ENCODE results near the gene C10orf143.

Gene C10orf143

DNA sequence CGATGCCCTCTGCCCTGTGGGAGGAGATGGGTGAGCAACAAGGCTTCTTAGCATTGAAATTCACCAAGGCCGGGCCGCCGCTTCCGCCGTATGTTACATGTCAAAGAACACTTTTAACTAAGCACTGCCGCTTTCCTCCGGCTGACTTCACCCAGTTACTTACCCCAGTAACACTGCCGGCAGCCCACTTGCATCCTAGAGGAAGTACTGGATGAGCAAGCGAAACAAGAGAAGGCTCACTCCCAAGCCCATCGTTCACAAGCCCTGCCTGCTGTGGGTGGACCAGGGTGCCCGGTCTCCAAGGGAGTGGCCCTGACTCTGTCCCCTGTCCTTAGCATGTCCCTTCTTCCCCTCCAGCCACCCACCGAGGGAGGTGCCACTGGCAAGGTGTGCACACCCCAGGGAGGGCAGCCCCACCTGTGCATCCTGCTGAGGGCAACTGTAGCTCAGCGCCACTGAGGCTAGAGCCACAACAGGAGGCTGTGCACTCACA, 73.4 kb downstream of the C10orf143 start:
- DNase-seq (ENCODE audit: extremely low read depth, insufficient read length) = no peak
- no peaks in the 10 kb centered on the region for H3K27me3 ChIP-seq (replicated peaks; ENCODE audit: control insufficient read depth, insufficient read depth, low read length)

GRCh38 chr10:130036296-130037065, 74.1 kb downstream of the C10orf143 start:
- Histone ChIP-seq H3K4me3 (replicated peaks; ENCODE audit: low read depth, low read length) (no peak overlapping the region), H3K27me3 (replicated peaks; ENCODE audit: control insufficient read depth, insufficient read depth, low read length) (no peaks in the 10 kb centered on the region), H3K36me3 (ENCODE audit: control insufficient read depth, insufficient read depth, low read length) (no peaks in the 10 kb centered on the region)
- TF ChIP-seq CTCF (IDR thresholded peaks at IDR 0.05; ENCODE audit: insufficient read depth, low read length, poor library complexity, severe bottlenecking) = no peak
- DNase-seq (ENCODE audit: extremely low read depth, insufficient read length) = no peak

More for the DNA sequence above, 73.4 kb downstream of the C10orf143 start:
- no peaks in the 10 kb centered on the region for H3K36me3 ChIP-seq (ENCODE audit: control insufficient read depth, insufficient read depth, low read length)
- no peak for TF ChIP-seq CTCF (IDR thresholded peaks at IDR 0.05; ENCODE audit: insufficient read depth, low read length, poor library complexity, severe bottlenecking)
- no peak overlapping the region for H3K4me3 ChIP-seq (replicated peaks; ENCODE audit: low read depth, low read length)

DNA sequence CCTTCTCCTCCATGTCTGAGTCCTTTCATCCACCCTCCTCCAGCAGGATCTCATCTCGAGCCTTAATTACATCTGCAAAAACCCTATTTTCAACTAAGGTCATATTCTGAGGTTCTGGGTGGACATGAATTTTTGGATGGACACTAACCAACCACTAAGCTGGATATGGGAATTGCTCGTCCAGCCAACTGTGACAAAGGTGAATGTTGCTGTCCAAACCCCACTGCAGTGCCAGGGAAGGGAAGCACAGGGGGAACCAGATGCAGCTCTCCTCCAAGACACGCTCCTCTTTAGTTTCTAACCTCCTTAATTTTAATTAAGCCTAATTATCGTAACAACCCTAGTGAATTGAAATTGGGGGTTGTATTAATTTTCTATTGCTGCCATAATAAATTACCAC, 81.4 kb downstream of the C10orf143 start:
- no peak for DNase-seq (ENCODE audit: extremely low read depth, insufficient read length)
- Histone ChIP-seq H3K36me3 (ENCODE audit: control insufficient read depth, insufficient read depth, low read length) (no peaks in the 10 kb centered on the region), H3K27me3 (replicated peaks; ENCODE audit: control insufficient read depth, insufficient read depth, low read length) (no peaks in the 10 kb centered on the region), H3K4me3 (replicated peaks; ENCODE audit: low read depth, low read length) (no peak overlapping the region)
- no peak for TF ChIP-seq CTCF (IDR thresholded peaks at IDR 0.05; ENCODE audit: insufficient read depth, low read length, poor library complexity, severe bottlenecking)

GRCh38 chr10:130028465-130028819, 82.2 kb downstream of the C10orf143 start:
- H3K36me3 ChIP-seq (ENCODE audit: control insufficient read depth, insufficient read depth, low read length) = no peaks in the 10 kb centered on the region
- DNase-seq (ENCODE audit: extremely low read depth, insufficient read length) = no peak
- H3K27me3 ChIP-seq (replicated peaks; ENCODE audit: control insufficient read depth, insufficient read depth, low read length) = no peaks in the 10 kb centered on the region
- H3K4me3 ChIP-seq (replicated peaks; ENCODE audit: low read depth, low read length) = no peak overlapping the region
- TF ChIP-seq CTCF (IDR thresholded peaks at IDR 0.05; ENCODE audit: insufficient read depth, low read length, poor library complexity, severe bottlenecking) = no peak

- no peaks in the 10 kb centered on the region for H3K36me3 ChIP-seq (ENCODE audit: control insufficient read depth, insufficient read depth, low read length)
- no peaks in the 10 kb centered on the region for H3K27me3 ChIP-seq (replicated peaks; ENCODE audit: control insufficient read depth, insufficient read depth, low read length)
- TF ChIP-seq CTCF (IDR thresholded peaks at IDR 0.05; ENCODE audit: insufficient read depth, low read length, poor library complexity, severe bottlenecking) = no peak
- no peak overlapping the region for H3K4me3 ChIP-seq (replicated peaks; ENCODE audit: low read depth, low read length)
- DNase-seq (ENCODE audit: extremely low read depth, insufficient read length) = no peak
Observed at GRCh38 chr10:130027716-130028464, 82.7 kb downstream of the C10orf143 start.

All from GM06990 (cell line).